CD4-positive, alpha-beta T cell (primary cell): Measurements from ENCODE around the gene BPIFB2. TPM values are rescaled to one million over a fixed set of nuclear protein-coding genes. Genes with fewer than 3 reads are reported as not detected.

Experiments
- ATAC-seq: fragments of 200-7000 bp; cut with Tn5 transposase; one replicate; pipeline ENCODE4 v1.10.0; 2022; ENCODE audit warnings: mild to moderate bottlenecking; ENCODE audit not compliant: poor library complexity
- CTCF ChIA-PET: fragments of 350-600 bp; sonication (Branson Sonifier 250); formaldehyde crosslinking; loops from one replicate; lab custom pipeline; 2021; ENCODE audit warnings: antibody characterized with exemption, inconsistent platforms; lab: Charles Lee
- POLR2A ChIA-PET: fragments of 350-600 bp; sonication (Branson Sonifier 250); formaldehyde crosslinking; loops from one replicate; lab custom pipeline; 2021; ENCODE audit warnings: antibody characterized with exemption, inconsistent platforms; lab: Charles Lee
- DNase-seq, 14 experiments: peaks; one replicate each; pipeline ENCODE4 v3.0.0-alpha.2; 2013 to 2020; ENCODE audit warnings: mixed read lengths in 2 of 14
- H3K27ac ChIP-seq, 2 donors: one replicate each; pipeline versions ENCODE4 v1.5.1 to v1.7.0; 2013; ENCODE audit warnings: low read length in 2 of 2, low read depth in 1 of 2, mild to moderate bottlenecking in 1 of 2
- H3K27me3 ChIP-seq, 2 experiments: 1 replicate in 1 of 2; 2 replicates in 1 of 2; pipeline versions ENCODE4 v1.6.1 to v1.7.0; 2013; ENCODE audit warnings: low read length in 2 of 2, control low read depth in 1 of 2, mild to moderate bottlenecking in 1 of 2, moderate library complexity in 1 of 2; ENCODE audit not compliant: insufficient read depth in 2 of 2, control insufficient read depth in 1 of 2
- H3K36me3 ChIP-seq: one replicate; pipeline ENCODE4 v1.6.1; 2013; ENCODE audit warnings: low read length, control low read depth; ENCODE audit not compliant: insufficient read depth
- H3K4me1 ChIP-seq: one replicate; pipeline ENCODE4 v1.6.1; 2013; ENCODE audit warnings: low read length, control low read depth; ENCODE audit not compliant: insufficient read depth
- H3K4me3 ChIP-seq: one replicate; pipeline ENCODE4 v1.5.1; 2013; ENCODE audit warnings: mild to moderate bottlenecking, low read length, moderate library complexity
- H3K9me3 ChIP-seq, 2 experiments: 1 replicate in 1 of 2; 2 replicates in 1 of 2; pipeline versions ENCODE4 v1.6.1 to v1.7.0; 2013; ENCODE audit warnings: low read length in 2 of 2, mild to moderate bottlenecking in 2 of 2, control low read depth in 1 of 2, moderate library complexity in 1 of 2; ENCODE audit not compliant: control insufficient read depth in 1 of 2, insufficient read depth in 1 of 2
- H3K27ac Mint-ChIP-seq: one replicate; pipeline ENCODE4 v1.8.0; 2020; ENCODE audit warnings: mixed read lengths
- H3K27me3 Mint-ChIP-seq: one replicate; pipeline ENCODE4 v1.8.0; 2021; ENCODE audit warnings: mixed read lengths
- H3K36me3 Mint-ChIP-seq: one replicate; pipeline ENCODE4 v1.8.0; 2021; ENCODE audit warnings: low read depth, mixed read lengths
- H3K4me1 Mint-ChIP-seq: one replicate; pipeline ENCODE4 v1.8.0; 2021; ENCODE audit warnings: low read depth, mixed read lengths
- H3K4me3 Mint-ChIP-seq: one replicate; pipeline ENCODE4 v1.8.0; 2020; ENCODE audit warnings: mild to moderate bottlenecking, mixed read lengths
- H3K9me3 Mint-ChIP-seq: one replicate; pipeline ENCODE4 v1.8.0; 2020; ENCODE audit warnings: mixed read lengths
- CTCF ChIP-seq: fragments of 200-600 bp; IDR thresholded peaks from one replicate; pipeline ENCODE4 v1.8.0; 2022; ENCODE audit warnings: antibody characterized with exemption, mild to moderate bottlenecking
- intact Hi-C, 2 experiments: fragments of 100-400 bp; cut with DNase I in 1 of 2; cut with micrococcal nuclease in 1 of 2; formaldehyde crosslinking; loops; one replicate each; pipeline versions ENCODE4 v1.15.1 to v1.9.0; 2023 to 2025; cut with DNase I, micrococcal nuclease
- total RNA-seq, 174 experiments: library from RNA in 2 of 174; stranded (reverse) in 2 of 174; gene quantifications; one replicate each; pipeline ENCODE4 v1.2.3 and lab custom pipeline; 2021 to 2026

The BPIFB2 gene
- total RNA-seq, 2 experiments from 2014 or later = not detected

DNA sequence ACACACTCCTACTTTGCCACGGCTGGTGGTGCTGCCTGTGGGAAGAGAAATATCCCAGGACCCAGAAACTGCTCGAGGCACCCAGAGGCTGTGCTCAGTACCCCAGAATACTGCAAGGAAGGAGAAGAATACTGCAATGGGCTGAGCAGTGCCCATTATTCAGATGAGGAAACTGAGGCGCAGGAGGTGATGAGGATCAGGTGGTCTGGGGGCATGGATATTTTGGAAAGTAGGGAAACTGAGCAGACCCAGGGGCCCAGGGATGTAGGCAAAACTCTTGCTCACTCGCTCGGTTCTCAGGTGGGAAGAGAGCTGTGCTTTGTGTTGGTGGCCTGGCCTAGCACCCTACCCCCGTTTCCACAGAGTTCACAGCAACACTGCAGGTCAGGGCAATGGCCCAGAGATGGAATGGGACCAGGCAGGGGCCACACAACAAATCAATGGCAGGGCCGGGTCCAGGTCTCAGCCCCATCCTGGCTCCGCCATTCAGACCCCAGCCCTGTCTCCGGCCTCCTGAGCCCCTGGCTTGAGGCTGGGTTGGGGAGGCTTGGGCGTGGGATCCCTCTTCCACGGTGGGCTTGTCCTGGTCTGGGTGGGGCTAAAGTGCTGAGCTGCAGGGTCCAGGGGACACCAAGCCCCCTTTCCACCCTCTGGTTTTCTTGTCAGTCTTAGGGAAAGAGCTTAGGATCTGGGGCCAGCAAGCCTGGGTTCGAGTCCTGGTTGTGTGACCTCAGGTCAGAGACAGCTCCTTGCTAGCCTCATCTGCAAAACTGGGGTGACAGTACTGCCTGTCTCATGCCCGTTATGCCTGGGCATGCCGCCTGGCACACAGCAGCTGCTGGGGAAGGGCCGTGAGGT is 37.2 kb upstream of the BPIFB2 start:
- CTCF ChIA-PET = interaction anchor here (2.2 kb wide), 1 partner anchor 25 kb away, joined by 5 read pairs; no protein-coding TSS in a partner anchor
- peaks cover 99% of the 10 kb centered on the region for H3K4me1 ChIP-seq
- no peaks in the 10 kb centered on the region for H3K27me3 Mint-ChIP-seq
- intact Hi-C loops = no loop called here
- H3K4me3 Mint-ChIP-seq = peak overlapping the region; percentile 21
- ATAC-seq = no peak
- no peaks in the 10 kb centered on the region for H3K36me3 Mint-ChIP-seq
- H3K4me3 ChIP-seq = peak overlapping the region; percentile 19
- H3K9me3 ChIP-seq = no peaks in the 10 kb centered on the region
- H3K27ac Mint-ChIP-seq = no peak overlapping the region
- peak overlapping the region; percentile 87 to 98 for H3K27ac ChIP-seq
- no peaks in the 10 kb centered on the region for H3K36me3 ChIP-seq
- no peaks in the 10 kb centered on the region for H3K27me3 ChIP-seq
- H3K9me3 Mint-ChIP-seq = no peaks in the 10 kb centered on the region
- POLR2A ChIA-PET = interaction anchor here (0.8 to 1.3 kb wide), 3 partner anchors 20 to 25 kb away, joined by 3 to 6 read pairs (median 3); no protein-coding TSS in a partner anchor
- no peak for TF ChIP-seq CTCF
- peaks cover 55% of the 10 kb centered on the region for H3K4me1 Mint-ChIP-seq
- peak in 1 of 14 experiments; percentile 22 for DNase-seq

GRCh38 chr20:32970973-32971300 is 36.6 kb upstream of the BPIFB2 start:
- no peaks in the 10 kb centered on the region for H3K36me3 Mint-ChIP-seq
- peaks cover 4 to 5% of the 10 kb centered on the region in 2 experiments for H3K9me3 ChIP-seq
- ChIA-PET CTCF (interaction anchor here (1.4 to 2.2 kb wide), 2 partner anchors 25 to 69 kb away, joined by 5 to 6 read pairs; no protein-coding TSS in a partner anchor), POLR2A (interaction anchor here (0.8 to 3.9 kb wide), 5 partner anchors 20 to 29 kb away, joined by 3 to 31 read pairs (median 6); no protein-coding TSS in a partner anchor)
- peak in 2 of 14 experiments; percentile 24 to 33 for DNase-seq
- peak overlapping the region; percentile 19 for H3K4me3 ChIP-seq
- H3K4me3 Mint-ChIP-seq = peak overlapping the region; percentile 5
- peak overlapping the region; percentile 87 to 98 for H3K27ac ChIP-seq
- peaks cover 99% of the 10 kb centered on the region for H3K4me1 ChIP-seq
- no peak overlapping the region for H3K27ac Mint-ChIP-seq
- ATAC-seq = no peak
- H3K27me3 ChIP-seq = no peaks in the 10 kb centered on the region
- H3K27me3 Mint-ChIP-seq = no peaks in the 10 kb centered on the region
- intact Hi-C loops = no loop called here
- H3K4me1 Mint-ChIP-seq = peaks cover 49% of the 10 kb centered on the region
- no peaks in the 10 kb centered on the region for H3K9me3 Mint-ChIP-seq
- TF ChIP-seq CTCF = no peak
- H3K36me3 ChIP-seq = no peaks in the 10 kb centered on the region

DNA sequence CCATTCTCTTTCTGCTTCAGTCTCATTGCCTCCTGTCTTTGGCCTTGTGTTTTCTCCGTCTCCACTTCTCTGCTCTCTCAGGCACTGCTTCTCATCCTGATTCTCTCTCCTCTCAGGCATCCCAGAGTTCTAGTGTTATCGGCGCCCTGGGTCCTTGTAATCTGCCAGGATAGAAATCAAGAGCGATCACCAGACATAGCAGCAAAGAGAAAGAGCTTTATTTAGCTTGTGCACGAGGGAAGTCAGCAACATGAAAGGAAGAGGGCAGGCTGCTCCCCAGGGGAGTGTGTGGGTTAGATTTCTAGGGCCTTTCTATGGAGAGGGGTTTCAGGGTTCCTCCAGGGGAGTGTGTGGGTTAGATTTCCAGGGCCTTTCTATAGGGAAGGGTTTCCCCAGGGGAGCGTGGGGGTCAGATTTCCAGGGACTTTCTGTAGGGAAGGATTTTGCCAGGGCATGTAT is 35.8 kb upstream of the BPIFB2 start:
- DNase-seq = peak in 7 of 14 experiments; percentile 22 to 70 (median 47)
- no peaks in the 10 kb centered on the region for H3K27me3 ChIP-seq
- H3K9me3 ChIP-seq = peaks cover 12% of the 10 kb centered on the region in 2 experiments
- Mint-ChIP-seq H3K4me3 (no peak overlapping the region), H3K9me3 (peaks cover 2% of the 10 kb centered on the region), H3K27me3 (no peaks in the 10 kb centered on the region), H3K36me3 (peaks cover 3% of the 10 kb centered on the region), H3K4me1 (peaks cover 46% of the 10 kb centered on the region), H3K27ac (no peak overlapping the region)
- intact Hi-C loops = loop anchor here in 1 of 2 experiments (2.0 kb wide), 2 partner anchors 21 to 27 kb away; no protein-coding TSS in a partner anchor
- H3K27ac ChIP-seq = peak overlapping the region; percentile 87 to 98
- CTCF ChIA-PET = interaction anchor here (1.3 to 2.2 kb wide), 3 partner anchors 26 to 182 kb away, joined by 3 to 6 read pairs (median 5); no protein-coding TSS in a partner anchor
- no peak for TF ChIP-seq CTCF
- H3K36me3 ChIP-seq = no peaks in the 10 kb centered on the region
- H3K4me1 ChIP-seq = peaks cover 99% of the 10 kb centered on the region
- peak overlapping the region; percentile 19 for H3K4me3 ChIP-seq
- POLR2A ChIA-PET = interaction anchor here (0.7 to 3.9 kb wide), 15 partner anchors 10 to 1705 kb away, joined by 3 to 31 read pairs (median 6); partner anchors contain the start of genes CBFA2T2, MAPRE1, PIGU and SUN5
- peak; percentile 36 for ATAC-seq
